Measurements from ENCODE around the gene STRA6.

The STRA6 gene, protein sequence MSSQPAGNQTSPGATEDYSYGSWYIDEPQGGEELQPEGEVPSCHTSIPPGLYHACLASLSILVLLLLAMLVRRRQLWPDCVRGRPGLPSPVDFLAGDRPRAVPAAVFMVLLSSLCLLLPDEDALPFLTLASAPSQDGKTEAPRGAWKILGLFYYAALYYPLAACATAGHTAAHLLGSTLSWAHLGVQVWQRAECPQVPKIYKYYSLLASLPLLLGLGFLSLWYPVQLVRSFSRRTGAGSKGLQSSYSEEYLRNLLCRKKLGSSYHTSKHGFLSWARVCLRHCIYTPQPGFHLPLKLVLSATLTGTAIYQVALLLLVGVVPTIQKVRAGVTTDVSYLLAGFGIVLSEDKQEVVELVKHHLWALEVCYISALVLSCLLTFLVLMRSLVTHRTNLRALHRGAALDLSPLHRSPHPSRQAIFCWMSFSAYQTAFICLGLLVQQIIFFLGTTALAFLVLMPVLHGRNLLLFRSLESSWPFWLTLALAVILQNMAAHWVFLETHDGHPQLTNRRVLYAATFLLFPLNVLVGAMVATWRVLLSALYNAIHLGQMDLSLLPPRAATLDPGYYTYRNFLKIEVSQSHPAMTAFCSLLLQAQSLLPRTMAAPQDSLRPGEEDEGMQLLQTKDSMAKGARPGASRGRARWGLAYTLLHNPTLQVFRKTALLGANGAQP

DNA sequence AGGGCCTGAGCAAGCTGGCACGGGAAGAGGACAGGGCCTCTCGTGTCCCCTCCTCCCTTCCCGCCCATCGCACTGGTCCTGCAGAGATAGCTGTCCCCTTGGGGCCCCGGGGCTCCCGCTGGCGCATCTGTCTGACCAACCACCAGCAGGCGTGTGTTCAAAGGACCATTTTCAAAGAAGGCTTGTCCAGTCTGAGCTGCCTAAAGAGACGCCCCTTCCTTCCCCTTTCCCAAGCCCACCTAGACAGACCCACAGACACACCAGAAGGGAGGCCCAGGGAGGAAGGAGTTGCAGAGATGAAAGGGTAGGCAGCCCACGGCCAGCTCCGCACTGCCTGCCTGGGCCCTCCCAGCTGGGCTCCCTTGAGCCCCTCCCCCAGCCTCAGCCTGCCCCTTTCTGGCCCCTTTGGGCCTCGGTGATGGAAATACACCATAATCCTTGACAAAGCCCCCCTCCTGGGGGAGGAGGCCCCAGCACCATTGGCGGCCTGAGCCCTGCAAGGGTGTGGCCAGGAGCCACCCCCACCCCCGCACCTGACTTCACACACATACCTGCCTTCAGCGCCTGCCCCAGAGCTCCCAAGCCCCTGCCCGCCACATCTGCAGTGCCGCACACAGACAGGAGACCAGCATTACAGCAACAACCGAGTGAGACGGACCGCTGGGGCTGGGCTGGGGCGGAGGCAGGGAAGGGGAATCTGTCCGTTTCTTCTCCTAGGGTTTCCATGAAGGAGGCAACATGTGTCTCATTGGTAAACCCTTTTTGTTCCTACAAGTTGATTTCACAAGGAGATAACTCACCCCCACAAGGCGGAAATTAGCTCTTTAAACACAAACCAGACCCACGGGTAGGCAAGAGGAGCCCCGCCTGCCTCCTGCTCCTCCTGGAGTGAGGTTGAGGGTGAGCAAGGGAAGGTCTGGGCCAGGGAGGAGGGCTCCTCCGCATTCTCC is at the start of gene STRA6:
STRA6 (minus strand) TSS at position 336 of the 950 bp plus-strand sequence. CDS start 520 bp downstream, outside the sequence.
- no peak for DNase-seq

DNA sequence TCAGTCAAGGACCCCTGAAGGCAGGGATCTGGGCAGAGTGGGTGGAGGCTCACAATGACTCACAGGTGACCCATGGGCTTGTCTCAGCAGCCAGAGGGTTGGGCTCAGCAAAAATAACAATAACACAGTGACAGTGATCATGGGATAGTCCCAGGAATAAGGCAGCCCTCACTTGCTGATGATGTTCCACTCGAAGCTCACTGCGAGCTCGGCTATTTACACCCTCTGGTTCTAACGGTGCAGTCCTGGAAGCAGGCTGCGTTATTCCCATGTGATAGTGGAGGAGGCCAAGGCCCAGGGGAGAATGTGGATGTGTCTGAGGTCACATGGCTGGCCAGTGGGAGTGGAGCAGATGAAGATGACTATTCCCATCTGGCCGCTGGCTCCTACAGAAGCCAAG is 49.7 kb upstream of the STRA6 start:
- DNase-seq, result no peak

DNA sequence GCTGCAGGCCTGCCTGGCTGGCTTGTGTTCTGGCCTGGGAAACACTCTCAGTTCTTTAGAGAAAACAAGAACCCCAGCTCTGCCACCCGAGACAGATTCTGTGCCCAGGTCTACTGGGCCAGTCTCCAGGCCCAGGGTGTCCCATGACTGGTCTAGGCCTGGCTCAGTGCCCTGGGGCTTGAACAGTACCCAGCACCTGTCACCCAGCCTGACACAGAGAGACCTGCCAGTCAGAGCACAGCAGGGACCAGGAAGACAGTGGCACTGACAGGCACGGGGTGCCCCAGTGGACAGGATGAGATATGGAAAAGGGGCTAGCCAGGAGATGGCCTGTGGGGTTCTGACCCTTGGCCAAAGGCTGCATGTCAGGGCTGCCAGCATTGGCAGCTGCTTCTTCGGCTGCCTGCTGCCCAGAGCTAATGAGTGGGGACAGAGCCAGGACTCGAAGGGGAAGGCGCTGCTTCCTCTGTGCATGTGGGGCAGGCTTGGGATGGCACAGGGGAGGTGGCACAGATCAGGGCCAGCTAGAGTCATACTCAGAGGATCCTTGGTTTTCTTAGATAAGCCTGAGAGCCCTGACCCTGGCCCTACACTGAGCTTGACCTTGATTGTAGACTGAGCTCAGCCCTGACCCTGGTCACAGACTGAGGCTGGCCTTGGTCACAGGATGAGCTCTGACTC is 48.7 kb upstream of the STRA6 start:
- DNase-seq, result no peak

DNA sequence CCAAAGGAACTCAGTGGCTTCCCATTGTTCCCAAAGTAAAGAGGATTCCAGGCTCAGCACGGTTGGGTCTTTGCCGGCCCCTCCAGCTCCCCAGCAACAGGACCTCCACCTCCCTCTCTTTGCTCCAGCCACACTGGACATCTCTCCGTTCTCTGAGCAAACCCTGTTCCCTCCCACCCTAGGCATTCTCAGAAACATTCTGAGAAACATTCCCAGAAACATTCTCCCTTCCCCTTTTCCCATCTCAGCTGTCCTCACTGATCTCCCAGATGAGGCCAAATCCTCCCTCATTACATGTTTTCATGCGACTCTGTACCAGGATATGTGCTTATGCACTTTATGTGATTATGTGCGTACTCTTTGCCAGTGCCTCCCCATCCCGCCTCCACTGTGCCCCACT is 47.7 kb upstream of the STRA6 start:
- no peak for DNase-seq

DNA sequence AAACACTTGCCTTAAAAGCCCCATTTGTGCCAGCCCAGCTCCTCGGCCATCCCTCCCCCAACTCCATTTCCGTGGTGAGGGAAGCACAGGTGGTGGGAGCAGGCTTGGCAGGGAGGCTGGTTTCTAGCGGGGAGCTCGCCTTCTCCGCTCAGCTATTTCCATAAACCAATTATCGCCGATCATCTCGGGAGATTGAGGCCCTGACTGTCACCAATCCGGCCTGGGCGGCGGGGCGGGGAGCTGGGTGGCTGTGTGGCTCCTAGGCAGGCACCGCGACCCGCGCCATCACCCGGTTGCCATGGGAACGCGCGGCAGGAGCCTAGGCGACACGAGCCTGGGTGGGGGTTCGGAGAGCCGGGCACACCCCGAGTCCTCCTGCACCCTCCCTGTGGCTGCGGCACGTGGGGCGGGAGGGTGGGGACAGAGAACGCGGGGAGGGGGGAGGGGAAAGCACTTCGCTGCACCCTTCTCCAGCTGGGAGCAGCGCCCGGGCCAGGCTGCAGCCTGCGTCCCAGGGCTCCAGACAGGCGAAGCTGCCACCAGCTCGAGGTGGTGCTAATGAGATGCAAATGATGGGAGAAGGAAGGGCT is 42.9 kb upstream of the STRA6 start:
- DNase-seq, result no peak

DNA sequence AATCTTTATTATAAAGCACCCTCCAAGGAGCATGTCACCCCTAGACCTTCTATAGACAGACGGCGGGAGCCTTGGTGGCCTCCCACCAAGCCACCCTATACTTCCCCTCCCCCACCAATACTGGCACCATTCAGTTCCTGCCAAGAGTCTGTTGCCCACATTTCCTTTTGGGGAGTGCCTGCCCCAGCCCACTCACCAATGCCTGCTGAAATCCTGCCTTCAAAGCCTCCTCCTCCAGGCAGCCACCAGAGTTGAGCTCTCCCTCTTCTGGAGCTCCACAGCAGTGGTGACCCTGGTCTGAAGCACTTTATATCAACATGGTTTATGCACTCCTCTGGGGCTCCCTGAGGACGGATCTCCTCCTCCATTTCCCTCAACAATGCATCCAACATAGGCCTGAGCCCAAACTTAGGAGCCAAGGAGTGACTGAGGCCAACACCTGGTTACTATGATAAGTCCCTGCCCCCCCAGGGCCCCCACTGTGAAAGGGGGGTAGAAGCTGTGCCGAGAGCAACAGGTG is 42.3 kb upstream of the STRA6 start:
- DNase-seq, result no peak

DNA sequence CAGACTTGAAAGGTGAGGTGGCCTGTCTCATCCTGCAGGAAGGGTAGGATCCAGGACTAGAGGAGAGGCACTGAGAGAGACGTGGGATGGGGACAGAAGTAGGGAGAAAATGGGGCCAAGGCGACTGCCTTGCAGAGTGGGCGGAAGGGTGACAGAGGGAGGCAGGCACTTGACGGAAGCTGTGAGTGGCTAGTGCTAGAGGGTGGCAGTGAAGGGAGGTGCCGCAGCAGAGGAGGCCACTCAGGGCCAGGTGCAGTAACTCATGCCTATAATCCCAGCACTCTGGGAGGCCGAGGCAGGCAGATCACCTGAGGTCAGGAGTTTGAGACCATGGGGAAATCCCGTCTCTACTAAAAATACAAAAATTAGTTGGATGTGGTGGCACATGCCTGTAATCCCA is 40.8 kb upstream of the STRA6 start:
- DNase-seq, result no peak

DNA sequence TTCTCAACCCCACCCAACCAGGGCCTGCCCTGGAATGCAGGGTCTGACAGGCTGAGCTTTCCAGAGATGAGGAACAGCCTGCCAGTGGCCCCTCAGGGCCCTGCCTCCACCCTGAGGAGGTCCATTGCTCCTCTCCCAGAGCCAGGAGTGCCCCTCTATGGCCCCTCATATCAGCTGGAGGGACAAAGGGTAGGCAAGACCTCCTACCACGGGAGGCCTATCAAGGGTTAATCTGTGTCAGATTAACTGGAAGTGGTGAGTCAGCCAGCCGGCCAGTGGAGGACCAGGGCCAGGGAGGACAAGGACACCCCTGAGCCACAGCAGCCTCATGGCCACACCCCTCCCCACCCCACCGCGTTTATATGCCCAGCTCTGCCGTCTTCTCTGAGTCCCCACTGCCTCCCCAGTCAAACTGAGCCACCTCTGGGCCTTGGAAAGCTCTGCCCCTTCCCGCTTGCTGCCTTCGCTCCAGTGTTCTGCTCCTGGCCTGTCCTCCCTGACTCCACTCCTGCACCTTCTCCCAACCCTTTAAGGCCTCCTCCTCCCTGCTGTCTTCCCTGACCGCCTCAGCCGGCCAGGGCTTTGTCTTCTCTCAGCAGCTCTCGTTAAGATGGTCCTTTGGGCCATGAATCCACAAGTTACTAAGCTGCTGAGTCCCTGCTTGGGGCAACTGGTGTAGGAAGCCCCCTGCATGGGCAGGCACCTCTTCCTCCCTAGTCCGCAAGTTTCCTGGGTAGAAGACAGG is 40.0 kb upstream of the STRA6 start:
- no peak for DNase-seq

DNA sequence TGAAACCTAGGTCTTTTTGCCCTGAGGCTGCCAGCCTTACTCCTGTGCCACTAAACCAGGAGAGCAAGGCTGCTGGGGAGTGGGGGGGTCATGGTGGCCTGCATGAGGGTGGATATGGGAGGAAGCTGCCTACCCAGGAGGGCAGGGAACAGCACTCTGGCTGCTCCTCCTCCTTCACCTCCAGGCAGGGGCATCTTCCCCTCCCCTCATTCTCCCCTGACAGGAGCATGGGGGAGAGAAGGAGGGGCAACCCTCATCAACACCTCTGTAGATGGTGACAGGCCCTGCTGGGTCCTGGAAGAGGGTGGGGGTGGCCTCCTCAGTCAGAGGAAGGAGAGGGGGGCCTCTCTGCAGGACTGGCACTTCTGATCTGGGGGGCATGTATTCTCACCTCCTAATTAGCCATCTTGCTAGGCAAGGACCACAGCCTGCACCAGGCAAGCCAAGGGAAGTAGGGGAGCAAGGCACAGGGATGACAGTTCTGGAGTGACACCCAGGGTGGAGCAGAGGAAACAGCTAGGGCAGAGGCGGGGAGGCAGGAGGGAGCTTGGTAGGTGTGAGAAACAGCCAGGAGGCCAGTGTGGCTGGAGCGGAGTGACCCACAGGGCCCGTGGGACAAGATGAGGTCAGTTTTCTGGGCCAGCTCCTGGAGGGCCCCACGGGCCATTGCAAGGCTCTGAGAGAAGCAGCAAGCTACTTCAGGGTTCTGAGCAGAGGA is 38.5 kb upstream of the STRA6 start:
- no peak for DNase-seq

DNA sequence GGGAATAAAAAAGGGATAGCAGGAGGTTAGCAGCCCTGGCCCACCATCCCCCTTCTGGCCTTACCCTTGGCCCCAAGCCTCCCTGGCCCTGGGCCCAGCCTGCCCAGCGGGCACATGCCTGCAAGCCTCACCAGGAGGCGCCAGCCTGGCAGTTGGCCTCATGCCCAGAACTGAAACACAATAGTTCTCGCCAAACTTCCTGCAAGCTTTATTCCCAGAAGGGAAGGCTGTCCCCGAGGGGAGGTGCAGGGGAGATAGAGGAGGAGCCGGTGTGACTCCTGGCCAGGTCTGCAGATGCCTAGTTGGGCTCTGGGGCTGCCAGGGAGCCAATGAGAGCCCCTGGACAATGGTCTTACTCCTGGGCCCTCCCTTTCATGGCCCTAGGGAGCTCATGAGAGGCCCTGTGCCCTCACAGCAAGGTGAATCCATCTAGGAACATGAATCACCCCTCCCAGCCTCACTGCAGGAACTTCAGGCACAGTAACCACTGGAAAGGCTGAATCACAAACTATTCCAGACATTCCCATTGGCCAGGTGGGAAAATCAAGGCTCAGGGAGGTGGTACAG is 37.5 kb upstream of the STRA6 start:
- DNase-seq, result no peak

DNA sequence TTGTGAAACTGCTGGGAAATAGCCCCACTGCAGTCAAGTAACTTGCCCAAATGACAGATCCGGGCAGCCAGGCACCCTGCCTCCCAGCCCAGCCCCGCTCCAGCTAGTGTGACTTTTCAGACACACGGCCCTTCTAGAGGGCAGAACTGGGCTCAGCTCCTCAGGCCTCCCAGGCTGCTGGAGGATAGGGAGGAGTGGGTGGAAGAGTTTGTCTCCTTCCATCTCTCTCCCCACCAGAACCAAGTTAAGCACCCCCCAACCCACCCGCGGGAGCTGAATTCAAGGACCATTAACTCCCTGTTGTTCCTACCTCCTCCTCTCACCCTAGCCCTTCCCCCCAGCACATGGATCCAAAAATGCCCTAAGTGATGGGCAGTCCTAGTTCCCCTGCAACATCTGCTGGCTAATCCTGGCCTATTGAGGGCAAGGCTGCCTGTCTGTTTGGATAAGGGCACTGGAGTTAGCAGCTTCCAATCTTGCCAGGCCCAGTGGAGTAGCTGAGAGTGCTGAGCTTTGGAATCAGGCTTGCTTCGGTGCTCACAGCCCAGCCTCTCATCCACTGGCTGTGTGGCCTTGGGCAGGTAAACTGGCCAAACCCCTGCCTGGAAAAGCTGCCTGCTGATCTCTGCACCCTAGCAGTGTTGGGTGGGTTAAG is 36.6 kb upstream of the STRA6 start:
- DNase-seq, result no peak

DNA sequence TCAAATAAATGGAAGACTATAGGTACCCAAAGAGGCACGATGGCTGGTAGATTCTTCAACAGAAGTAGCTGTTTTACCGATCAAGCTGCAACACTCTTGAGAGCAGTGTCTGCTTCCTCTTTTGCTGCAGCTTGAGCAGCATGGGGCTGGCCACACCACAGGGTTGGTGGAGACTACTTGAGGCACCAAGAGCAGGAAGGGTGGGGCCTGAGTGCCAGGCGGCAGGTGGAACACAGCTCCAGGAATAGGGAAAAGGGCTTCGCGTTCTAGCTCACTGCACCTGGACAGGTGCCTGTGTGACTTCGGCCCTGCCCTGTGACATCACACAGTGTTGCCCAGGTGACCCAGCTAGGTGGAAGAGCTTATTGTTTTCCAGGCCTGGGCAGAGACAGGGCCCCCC is 33.4 kb upstream of the STRA6 start, which contains the start of gene CCDC33:
CCDC33 (plus strand) TSS at position 365 of the 400 bp plus-strand sequence. CDS start 394 bp downstream, outside the sequence.
- no peak for DNase-seq

DNA sequence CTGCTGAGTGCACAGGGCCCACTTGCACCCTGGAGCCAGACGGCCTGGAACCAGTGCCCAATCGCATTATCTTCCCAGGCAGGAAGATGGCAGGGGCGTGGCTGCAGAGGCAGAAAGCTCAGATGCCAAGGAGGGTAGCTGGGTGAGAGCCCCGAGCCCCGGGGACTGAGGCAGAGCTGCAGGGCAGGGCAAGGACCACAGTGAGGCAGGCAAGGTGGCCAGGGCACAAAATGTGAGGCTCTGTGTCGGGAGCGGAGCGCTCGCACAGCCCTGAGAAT is 31.9 kb upstream of the STRA6 start:
- no peak for DNase-seq

DNA sequence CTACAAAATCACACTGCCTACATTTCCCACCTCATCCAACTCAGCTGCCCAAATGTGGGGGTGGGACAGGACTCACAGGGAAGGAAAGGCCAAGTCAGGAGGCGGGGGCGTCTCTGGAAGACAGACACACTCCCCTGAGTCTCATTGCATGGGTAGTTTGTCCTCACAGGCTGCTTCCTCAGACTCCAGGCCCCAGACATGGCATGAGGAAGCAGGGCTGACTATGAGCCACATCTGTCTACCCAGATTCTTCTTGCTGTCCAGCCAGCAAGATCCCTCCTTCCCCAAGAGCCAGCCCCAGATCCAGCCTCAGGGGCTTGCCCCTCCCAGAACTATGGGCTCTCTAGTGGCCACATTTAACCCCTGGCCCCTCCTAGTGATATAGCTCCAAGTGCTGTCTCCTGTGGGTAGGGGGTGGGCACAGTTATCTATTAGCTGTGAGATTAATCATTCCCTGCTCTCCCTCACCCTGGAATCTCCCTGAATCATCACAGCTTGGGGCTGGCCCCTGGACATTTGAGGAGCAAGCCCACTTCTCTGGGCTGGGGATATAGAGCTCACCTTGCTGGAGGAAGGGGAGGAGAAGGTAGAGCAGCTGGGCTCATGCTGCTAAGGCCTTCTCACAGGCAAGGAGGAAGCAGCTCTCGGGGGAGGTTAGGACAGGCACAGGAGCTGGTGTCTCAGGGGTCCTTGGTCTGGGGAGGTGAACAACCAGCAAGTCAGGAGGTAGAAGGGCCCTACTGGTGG is 31.4 kb upstream of the STRA6 start:
- no peak for DNase-seq

DNA sequence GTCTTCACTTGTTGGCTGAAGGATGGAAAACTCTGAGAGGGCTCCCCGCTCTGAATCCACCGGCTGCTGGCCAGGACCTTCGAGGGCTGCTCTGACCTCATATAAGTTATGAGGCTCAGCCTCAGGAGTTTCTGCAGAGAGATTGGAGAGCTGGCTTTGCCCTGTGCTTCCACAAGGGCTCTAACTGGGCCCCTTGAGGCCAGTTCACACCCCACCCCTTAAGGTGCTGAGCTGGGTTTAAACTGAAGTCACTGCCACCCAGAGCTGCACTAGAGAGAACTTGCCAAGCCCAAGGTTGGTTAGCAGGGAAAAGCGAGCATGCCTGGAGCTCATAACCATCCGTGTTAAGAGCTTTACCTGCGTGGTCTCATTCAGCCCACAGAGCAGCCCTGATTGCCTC is 30.8 kb upstream of the STRA6 start:
- DNase-seq, result no peak

DNA sequence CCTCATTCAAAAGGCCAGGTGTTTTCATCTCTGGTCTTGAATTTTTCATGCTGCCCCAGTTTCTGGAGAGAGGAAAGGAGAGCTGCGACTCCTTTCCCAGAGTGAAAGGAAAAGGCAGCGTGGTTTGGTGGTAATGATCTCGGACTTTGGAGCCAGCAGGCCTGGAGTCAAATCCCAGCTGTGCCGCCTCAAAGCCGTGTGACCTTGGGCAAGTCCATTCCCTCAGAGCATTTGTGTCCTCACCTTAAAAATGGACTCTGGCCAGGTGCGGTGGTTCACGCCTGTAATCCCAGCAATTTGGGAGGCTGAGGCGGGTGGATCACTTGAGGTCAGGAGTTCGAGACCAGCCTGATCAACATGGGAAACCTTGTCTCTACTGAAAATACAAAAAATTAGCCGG is 28.9 kb upstream of the STRA6 start:
- no peak for DNase-seq

DNA sequence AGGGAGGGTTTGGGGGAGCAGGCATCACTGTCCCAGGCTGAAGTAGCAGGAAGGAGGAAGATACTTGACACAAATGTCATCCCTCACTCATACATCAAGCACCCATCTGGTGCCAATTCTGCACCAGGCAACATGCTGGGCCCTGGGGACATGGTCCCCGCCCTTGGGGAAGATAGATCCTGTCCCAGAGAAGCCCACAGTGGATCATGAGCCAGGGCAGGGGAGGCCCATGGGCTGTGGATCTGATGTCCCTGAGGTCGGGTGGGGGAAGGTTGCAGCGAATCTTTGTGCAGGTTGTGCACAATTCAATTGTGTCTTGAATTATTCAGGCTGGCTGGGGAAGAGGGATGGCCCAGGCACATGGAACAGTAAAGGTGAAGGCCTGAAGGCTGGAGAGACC is 27.1 kb upstream of the STRA6 start:
- no peak for DNase-seq

DNA sequence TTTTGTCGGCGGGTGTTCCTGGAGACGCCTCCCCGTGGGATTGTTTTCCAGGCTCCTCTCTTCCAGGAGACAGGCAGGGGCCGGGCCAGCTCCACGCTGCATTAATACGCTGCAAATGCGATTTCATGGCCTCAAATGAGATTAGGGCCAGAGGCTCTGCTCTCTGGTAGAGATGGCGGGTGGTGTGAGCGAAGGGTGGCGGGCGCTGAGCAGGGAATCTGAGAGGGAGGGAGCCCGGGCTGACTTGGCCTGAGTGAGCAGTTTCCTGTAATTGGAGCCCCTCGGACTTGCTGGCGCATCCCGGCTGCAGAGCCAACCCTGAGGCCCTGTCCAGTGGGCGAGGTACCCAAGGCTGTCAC is 26.1 kb upstream of the STRA6 start:
- no peak for DNase-seq
